HEK293T (cell line): ENCODE data around the gene PSMB1.

Source experiments
- BHLHE40 ChIP-seq: fragments of 450-650 bp; IDR thresholded peaks from 2 replicates; pipeline ENCODE4 v1.6.1; 2016; ENCODE audit warnings: mild to moderate bottlenecking, moderate library complexity, borderline replicate concordance
- PKNOX1 ChIP-seq: fragments of 450-650 bp; IDR thresholded peaks from 2 replicates; pipeline ENCODE4 v1.6.1; 2016
- SP1 ChIP-seq: fragments of 450-650 bp; IDR thresholded peaks from 2 replicates; pipeline ENCODE4 v1.6.1; 2017
- SUZ12 ChIP-seq: fragments of 450-650 bp; IDR thresholded peaks from 2 replicates; pipeline ENCODE4 v1.6.1; 2016; ENCODE audit warnings: mild to moderate bottlenecking

GRCh38 chr6:170596426-170596825 is 43.3 kb upstream of the PSMB1 start:
- TF ChIP-seq BHLHE40 (no peak), SP1 (no peak), PKNOX1 (no peak), SUZ12 (no peak)
